T-helper 2 cell treated with Interferon-gamma antibody and Interleukin-4, amounts not matched to agents 100 ng/mL and 5 ng/mL, for 36 hours (primary cell): ENCODE results near the gene SURF4. TPM values are rescaled to one million over a fixed set of nuclear protein-coding genes. Genes with fewer than 3 reads are reported as not detected.

ENCODE experiments used
- intact Hi-C: fragments of 100-400 bp; cut with micrococcal nuclease; formaldehyde crosslinking; loops from one replicate; pipeline ENCODE4 v1.15.1; 2023
- total RNA-seq: library from RNA; stranded (reverse); gene quantifications from 2 replicates; pipeline ENCODE4 v1.2.3, GENCODE V29; 2022

Gene SURF4
- 203 and 205 TPM in 2 replicates for total RNA-seq

DNA sequence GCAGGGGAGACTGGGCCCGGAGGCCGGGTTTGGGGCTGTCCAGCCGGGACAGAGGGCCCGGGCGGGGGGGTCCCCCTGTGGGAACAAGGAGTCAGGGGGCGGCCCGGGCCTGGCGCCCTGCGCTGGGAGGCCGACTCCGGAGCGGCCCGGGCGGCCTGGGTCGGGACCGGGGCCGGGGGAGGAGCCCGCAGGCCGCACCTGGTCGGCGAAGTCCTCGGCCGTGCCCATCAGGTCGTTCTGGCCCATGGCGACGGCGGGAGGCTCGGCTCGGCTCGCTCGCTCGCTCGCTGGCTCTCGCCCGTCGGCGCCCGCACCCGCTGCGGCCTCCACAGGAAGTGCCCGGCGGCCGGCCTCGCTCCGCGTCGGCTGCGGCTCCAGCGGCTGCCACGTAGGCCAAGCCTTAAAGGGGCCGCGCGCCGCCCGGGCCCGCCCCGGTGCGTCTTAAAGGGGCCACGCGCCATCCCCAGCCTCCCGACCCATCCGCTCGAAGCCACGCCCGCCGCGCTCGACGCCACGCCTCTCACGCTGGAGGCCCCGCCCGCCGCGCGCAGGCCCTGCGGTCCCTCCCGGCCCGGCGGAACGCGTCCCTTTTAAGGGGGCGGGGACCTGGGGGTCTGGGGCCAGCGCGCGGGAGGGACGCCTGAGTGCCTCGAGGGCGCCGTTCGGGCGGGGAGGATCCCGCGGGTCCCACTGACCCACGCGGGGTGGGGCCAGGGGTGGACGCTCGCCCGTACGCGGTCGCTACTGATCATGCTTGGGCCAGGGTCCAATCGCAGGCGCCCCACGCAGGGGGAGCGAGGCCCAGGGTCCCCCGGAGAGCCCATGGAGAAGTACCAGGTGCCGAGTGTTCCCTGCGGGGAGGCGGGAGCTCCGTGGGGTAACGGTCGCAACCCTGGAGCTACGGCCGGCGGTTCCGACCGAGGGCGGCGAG lies at the start of gene SURF4, which contains the start of gene STKLD1:
Gene SURF4, minus strand, starts transcription at position 337 of the 931 bp plus-strand sequence. Its CDS starts 91 bp downstream, at position 246.
Gene STKLD1, plus strand, starts transcription at position 643 of the 931 bp plus-strand sequence. Its CDS starts 108 bp downstream, at position 751.
- intact Hi-C loops, result loop anchor here (1.0 to 10.0 kb wide), 6 partner anchors 28 to 346 kb away; partner anchors contain the start of genes CACFD1, GTF3C5, MED22 and REXO4

DNA sequence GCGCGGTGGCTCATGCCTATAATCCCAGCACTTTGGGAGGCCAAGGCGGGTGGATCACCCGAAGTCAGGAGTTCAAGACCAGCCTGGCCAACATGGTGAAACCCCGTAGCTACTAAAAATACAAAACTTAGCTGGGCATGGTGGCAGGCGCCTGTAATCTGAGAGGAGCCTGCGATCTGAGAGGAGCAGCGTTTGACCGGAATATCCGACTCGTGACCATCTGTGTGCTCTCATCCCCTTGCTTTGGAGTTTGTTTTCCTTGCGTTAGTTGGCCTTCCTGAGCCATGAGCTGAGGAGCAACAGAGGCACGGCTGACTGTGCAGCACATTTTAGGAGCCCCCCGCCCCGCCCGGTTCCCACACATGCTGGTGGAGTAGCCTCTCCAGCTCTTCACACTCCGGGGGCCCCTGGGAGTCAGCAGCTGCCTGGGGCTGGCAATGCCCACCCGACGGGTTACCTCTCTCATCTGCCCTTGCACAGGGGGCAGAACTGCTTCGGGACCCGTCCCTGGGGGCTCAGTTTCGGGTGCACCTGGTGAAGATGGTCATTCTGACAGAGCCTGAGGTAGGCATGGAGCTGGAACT lies 49.3 kb upstream of the SURF4 start:
- intact Hi-C loops, result no loop called here

DNA sequence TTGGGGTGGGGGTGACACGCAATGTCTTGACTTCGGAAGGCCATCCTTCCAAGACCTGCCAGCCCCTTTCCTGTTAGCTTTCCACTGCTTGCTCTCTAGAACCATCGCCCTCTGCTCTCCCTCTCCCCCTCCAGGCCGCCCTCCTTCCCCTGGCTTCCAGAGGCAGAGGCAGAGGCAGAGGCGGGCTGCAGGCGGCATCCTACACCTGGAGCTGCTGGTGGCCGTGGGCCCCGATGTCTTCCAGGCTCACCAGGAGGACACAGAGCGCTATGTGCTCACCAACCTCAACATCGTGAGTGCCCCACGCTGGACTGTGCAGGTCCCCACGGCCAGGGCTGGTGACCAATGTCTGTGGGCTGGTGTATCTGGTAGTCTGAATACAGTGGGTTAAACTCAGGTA lies 48.3 kb upstream of the SURF4 start:
- intact Hi-C loops, result no loop called here

DNA sequence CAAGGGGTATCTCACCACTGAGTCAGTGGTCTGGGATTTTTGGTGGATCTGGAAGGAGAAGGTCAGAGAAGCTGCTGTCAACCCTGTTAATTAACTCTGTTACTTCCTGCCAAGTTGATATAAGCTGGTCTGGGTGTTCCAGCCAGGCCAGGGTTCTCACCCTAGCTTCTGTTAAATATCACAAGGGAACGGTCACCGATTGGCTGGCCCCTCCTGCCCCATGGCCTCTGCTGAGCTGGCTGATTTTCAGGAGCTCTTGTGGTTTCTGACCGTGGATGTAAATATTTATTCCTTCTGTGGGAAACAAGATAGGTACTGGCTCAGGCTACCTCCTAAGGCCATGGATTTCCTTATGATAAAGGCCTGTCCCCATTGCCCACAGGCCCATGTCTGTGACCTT lies 47.4 kb upstream of the SURF4 start:
- intact Hi-C loops, result no loop called here

DNA sequence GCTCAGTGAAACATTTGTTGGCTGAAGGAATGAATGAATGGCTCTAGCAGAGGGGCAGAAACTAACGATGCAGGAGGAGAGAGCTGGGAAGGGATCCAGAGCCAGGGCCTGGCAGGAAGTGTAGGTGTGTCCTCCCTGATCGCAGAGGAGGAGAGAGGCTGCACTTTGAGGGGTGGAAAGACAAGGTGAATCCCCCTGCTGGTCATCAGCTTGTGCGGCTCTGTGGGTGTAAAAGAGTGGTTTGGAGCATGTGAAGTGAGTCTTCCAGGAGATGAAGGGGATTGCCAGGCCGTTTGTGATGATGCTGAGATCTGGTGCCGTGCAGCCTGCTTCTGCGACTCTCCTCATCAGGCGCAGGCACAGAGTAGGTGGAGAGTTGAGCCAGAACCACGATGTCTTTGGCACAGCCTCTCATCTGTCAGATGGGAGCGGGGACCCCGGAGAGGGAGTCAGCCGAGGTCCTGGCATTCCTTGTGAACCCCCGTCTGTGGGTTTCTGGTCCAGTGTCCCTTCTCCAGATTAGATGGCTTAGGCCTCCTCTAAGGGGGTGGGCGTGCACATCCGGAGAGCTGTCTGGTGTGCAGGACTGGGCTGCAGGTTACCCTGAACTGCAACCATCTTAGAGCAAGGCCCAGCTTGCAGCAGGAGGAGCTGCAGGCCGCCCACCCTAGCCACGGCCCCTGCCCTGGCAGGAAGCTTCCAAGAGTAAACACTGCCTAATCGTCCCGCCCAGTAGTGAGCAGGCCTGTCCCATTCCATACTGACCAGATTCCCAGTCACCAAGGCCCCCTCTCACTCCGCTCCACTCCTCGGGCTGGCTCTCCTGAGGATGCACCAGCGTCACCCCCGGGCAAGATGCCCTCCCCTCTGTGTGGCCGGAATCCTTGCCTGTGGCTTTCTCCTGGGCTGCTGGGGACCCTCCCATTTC lies 46.0 kb upstream of the SURF4 start, which contains the start of gene ADAMTS13:
Gene ADAMTS13, plus strand, starts transcription at position 753 of the 928 bp plus-strand sequence. Its CDS starts 77 bp downstream, at position 830.
- intact Hi-C loops, result no loop called here

DNA sequence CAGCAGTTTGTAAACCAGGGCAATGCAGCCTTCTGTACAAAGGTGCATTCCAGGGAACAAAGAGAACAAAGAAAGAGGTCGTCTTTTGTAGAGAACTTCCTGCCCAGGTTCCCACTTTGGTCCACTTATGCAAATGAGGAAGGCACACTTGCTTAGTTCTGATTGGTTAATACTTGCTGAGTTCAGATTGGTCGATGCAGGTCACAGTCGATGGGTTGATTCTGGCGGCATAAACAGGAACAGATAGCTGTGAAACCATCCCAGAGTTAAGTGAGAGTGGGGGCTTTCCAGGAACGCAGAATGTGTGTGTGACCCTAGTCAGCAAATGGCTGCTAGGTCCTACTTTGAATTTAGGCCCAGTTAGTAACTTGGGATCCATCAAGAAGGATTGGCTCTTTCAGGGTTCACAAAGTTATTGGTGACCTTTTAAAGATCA lies 44.5 kb upstream of the SURF4 start:
- intact Hi-C loops, result no loop called here

DNA sequence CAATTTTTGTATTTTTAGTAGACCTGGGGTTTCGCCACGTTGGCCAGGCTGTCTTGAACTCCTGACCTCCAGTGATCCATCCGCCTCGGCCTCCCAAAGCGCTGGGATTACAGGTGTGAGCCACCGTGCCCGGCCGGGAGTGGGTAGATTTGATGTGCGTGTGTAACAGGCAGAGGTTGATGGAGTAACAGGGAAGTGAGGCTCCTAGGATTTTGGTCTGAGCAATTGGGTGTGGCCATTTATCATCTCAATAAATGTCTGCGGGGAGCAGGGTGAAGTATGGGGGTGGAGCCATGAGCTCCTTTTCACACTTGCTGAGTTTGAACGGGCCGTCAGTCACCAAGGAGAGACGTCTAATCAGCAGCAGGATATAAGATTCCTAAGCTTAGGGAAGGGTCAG lies 43.1 kb upstream of the SURF4 start:
- intact Hi-C loops, result loop anchor here (5.0 kb wide), 2 partner anchors 38 to 62 kb away; partner anchors contain the start of genes CACFD1, SURF1 and SURF2

DNA sequence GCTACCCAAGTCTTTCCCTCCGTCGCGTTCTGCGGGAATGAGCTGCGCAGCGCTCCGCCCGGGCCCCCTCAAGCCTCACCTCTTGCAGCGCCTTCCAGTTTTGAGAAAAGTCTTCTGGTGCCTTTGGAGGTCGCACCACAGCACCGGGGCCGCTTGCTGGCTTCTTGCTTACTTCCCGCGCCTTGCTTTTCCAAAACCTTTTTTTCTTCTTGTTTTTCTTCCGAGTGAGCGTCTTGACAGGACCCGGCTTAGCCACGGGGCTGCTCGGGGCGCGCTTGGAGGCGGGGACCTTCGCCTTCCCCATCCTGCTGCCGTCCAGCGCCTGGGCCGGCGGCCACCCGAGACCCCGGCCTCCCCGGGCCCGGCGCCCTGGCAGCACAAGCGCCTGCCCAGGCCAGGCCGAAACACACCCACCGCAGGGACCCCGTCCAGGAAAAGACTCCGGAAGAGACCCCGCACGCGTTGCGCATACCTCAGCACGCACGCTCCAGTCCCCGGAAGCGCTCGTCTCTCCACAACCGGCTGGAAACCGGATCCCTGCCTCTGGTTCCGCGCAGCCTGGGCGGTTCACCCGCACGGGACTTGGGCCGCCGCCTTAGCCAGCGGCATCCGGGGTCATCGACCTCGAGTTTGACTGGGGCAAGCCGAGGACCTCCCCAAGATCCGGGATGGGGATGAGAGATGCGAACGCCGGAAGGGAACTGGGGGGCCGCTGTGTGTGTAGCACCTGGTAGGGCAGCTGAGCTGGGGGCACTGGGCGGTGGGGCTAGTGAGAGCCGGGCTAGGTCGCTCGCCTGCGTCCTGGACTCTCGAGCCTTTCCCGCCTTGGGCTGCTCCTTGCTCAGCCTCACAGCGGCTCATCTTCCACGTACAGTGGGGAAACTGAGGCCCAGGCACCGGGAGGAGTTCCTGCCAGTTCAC lies 41.9 kb upstream of the SURF4 start, which contains the start of gene REXO4:
Gene REXO4, minus strand, starts transcription at position 470 of the 921 bp plus-strand sequence. Its CDS starts 166 bp downstream, at position 304.
- intact Hi-C loops, result loop anchor here (1.0 to 5.0 kb wide), 5 partner anchors 10 to 62 kb away; partner anchors contain the start of genes CACFD1, SLC2A6, STKLD1 and SURF1

DNA sequence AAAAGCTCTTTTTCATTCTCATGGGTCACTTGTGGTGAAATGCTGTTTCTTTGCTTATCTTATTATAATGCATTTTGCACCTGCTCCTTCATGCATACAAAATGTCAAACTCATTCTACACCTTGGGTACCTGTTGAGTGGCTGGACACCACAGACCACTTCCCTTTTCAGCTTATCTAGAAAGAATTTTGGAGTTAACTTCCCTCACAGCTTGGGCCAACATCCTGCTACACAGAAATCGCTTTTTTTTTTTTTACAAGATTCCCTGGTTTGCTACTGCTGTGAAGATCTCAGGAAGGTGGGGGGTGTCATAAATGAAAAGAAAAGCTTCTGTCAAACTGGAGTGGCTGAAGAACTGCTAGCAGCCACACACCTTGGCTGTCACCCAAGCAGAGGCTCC lies 39.3 kb upstream of the SURF4 start:
- intact Hi-C loops, result loop anchor here (5.0 kb wide), 2 partner anchors 42 to 58 kb away; partner anchors contain the start of genes CACFD1, SURF1 and SURF2

DNA sequence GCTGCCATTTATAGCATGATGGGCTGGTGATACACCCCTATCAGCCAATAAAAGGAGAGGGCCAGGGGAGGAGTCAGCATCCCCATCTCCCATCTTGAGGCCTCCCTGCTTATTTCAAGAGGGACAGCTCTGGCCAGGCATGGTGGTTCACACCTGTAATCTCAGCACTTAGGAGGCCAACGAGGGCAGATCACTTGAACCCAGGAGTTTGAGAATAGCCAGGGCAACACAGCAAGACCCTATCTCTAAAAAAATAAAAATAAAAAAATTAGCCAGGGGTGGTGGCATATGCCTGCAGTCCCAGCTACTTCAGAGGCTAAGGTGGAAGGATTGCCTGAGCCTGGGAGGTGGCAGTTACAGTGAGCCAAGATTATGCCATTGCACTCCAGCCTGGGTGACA lies 32.2 kb upstream of the SURF4 start:
- intact Hi-C loops, result no loop called here

DNA sequence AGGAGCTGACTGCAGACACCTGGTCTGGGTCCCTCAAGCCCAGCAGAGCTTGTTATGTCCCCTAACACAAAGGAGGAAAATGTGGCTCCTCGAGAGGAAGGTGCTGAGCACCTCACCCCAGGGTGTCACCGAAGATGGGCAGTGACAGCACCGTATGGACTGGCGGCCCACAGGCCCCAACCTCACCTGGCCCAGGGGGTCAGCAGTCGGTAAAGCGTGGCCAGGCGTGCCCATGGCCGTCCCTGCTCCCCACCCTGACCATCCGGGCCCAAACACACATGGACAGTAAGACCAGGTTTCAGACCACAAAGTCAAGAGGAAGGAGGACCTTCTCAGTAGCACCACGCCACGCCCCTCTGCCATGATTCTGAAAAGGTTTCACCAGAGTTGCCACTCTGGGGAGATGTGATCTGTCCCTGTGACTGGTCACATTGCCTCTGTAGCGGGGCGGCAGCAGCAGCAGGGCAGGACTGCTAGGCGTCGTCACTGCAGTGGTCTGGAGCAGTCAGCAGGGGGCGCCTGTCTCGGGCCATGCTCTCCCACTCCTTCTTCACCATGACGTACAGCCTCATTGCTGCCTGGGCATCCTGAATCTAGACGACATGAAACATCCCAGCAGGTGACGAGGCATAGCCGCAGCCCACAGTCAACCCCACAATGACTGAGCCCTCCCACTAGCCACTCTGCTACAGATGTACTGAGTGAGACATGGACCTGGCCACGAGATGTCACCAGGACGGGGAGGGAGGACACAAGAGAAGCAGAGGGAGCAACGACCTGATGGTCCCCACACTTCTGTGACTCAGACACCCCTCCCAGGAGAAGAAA lies 30.8 kb upstream of the SURF4 start:
- intact Hi-C loops, result loop anchor here (1.0 kb wide), 2 partner anchors 11 to 80 kb away; no protein-coding TSS in a partner anchor

DNA sequence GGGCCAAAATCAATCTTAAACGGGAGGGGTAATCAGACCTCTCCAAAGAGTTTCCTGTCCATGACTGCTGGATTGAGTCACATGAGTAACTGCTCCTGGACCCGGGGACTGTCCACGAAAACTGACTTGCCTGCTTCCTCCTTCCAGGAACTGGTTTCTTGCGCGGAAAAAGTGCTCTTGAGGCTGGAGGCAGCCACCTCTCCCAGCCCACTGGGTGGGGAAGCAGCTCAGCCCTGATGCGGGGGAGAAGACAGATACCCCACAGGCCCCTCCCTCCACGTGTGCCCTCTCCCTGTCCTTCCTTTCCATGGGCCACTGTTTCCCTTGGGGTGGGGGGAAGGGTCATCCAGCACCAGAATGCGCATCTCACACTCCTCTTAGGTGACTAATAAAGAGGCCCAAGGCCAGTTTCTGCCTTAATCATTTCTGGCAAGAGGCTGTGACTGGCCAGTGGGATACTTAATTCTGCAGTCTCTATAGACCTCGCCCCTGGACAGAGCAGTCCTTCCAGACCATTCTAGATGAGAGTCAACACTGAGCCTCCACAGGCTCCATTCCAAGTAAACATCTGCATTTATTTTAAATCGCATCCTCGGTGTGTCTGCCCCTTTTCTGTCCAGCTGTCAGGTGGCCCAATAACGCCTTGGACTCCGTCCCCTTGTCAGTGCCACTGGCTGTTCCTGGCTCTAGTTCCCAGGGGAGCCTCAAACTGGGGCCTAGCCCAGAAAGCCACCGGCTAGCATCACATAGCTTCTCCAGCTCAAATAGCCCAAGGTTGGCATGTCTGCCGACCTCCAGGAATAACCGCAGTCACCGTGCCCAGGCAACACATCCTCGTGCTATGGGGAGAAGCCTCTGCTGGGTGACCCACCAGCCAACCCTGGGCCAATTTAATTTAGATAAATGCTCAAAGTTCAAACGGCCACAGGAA lies 29.9 kb upstream of the SURF4 start:
- intact Hi-C loops, result no loop called here

DNA sequence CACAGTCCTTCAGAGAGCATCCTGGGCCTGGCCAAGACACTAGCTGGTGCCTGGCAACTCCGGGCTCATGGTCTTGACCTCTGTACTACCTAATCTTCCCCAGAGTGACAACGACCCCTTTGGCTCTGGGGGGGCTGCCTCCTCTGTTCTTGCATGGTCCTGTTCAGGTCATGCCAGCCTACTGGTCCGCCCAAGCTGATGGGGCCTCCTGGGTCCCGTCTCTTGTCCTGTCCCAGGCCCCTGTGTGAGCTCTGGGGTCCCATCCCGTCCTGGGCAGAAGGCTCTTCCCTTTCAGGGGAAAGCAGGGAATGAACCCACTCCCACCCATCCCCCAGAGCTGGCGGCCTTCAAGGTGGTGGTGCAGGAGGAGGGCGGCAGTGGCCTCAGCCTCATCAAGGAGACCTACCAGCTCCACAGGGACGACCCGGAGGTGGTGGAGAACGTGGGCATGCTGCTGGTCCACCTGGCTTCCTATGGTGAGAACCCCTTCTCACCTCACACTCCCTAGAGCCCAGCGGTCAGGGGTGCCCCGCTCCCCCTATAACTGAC lies 28.7 kb upstream of the SURF4 start:
- intact Hi-C loops, result no loop called here

DNA sequence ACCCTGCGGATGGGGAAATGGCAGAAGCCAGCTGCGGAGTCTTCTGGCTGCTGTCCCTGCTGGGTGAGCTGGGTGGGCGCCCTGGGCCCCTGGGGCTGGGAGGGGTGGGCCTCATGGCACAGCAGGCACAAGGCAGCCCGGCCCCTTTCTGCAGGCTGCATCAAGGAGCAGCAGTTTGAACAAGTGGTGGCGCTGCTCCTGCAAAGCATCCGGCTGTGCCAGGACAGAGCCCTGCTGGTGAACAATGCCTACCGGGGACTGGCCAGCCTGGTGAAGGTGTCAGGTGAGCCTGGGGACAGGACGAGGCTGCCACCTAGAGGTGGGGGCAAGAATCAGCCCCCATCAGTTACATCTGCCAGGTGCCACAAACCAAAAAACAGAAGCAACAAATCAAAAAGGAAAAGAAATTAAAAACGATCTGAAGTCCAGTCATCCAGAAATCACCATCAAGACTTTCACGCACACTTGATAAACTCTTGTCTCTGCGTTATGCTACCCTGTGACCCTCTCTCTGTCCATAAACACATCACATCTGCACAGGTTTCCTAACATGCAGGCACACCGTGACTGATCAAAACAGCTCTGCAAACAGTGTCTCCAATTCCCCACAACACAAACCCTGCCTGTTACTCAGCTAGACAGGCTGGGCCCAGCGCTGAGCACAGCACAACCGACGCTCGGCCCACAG lies 28.1 kb upstream of the SURF4 start:
- intact Hi-C loops, result no loop called here

DNA sequence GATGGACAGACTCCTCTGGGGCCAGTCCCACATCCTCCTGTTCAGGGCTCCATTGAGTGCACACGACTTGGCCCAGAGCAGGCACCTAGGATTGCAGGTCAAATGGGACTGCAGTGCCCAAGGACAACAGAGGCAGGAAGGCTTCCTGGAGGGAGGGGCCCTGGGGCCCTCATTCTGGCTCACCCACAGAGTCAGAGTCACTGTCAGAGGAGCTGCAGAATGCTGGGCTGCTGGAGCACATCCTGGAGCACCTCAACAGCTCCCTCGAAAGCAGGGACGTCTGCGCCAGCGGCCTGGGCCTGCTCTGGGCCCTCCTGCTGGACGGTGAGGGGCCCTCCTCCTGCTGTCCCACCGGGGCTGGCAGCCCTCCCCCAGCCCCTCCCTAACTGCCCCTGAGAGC lies 26.8 kb upstream of the SURF4 start:
- intact Hi-C loops, result no loop called here

DNA sequence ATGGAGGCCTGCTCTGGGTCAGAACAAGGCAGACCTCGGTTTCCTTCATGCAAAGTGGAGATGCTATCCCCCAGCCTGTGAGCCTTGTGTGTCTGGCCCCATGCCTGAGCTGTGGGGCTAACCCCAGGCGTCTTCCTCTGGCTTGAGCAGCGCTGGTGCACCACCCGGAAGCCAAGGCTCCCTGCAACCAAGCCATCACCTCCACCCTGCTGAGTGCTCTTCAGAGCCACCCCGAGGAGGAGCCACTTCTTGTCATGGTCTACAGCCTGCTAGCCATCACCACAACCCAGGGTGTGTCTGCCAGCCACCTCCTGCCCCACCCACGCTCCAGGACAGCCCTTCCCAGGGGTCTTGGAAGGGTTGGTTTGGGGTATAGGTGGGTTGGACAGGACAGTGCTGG lies 25.7 kb upstream of the SURF4 start:
- intact Hi-C loops, result no loop called here

DNA sequence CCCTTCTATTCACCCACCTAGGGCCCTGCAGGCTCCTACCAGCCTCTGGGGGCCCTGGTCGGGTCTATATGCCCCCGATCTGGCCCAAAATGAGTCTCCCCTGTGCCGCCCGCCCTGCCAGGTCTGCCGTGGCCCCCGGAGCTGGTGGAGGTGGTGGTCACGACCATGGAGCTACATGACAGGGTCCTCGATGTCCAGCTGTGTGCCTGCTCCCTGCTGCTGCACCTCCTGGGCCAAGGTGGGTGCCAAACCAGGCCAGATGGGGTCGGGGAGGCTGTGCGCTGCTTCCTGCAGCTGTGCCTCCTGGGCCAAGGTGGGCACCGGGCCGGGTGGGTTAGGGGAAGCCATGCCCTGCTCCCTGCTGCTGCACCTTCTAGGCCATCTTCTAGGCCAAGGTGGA lies 24.4 kb upstream of the SURF4 start:
- intact Hi-C loops, result no loop called here
